CD1c-positive myeloid dendritic cell (primary cell): ENCODE results near the gene GMNC.

Experiments used
- DNase-seq: peaks from one replicate; pipeline ENCODE4 v3.0.0-alpha.2; 2016; ENCODE audit errors: extremely low spot score

GMNC gene

GRCh38 chr3:190849607-190850006 lies 12.9 kb downstream of the GMNC start:
- no peak for DNase-seq

GRCh38 chr3:190848870-190849269 lies 13.6 kb downstream of the GMNC start:
- no peak for DNase-seq

GRCh38 chr3:190847436-190847835 lies 15.1 kb downstream of the GMNC start:
- no peak for DNase-seq

- DNase-seq, result no peak
Measured at GRCh38 chr3:190840146-190840545, 22.3 kb downstream of the GMNC start.

GRCh38 chr3:190831225-190831624 lies 31.3 kb downstream of the GMNC start:
- no peak for DNase-seq

GRCh38 chr3:190830031-190830430 lies 32.5 kb downstream of the GMNC start:
- no peak for DNase-seq

- DNase-seq, result no peak
Measured at GRCh38 chr3:190826018-190826417, 36.5 kb downstream of the GMNC start.

- no peak for DNase-seq
Measured at GRCh38 chr3:190825386-190826016, 37.0 kb downstream of the GMNC start.

GRCh38 chr3:190811775-190812480 lies 50.6 kb downstream of the GMNC start:
- DNase-seq, result peak; percentile 57

GRCh38 chr3:190810957-190811356 lies 51.5 kb downstream of the GMNC start:
- DNase-seq, result no peak

- no peak for DNase-seq
Measured at GRCh38 chr3:190809351-190809750, 53.1 kb downstream of the GMNC start.

GRCh38 chr3:190807719-190808375 lies 54.6 kb downstream of the GMNC start:
- no peak for DNase-seq
